Measurements from ENCODE around the gene TMPRSS2.

TMPRSS2 gene

GRCh38 chr21:41465176-41465781 is 42.7 kb downstream of the TMPRSS2 start:
- no peak for TF ChIP-seq CTCF (IDR thresholded peaks at IDR 0.05)
- no peak for TF ChIP-seq ZFX (IDR thresholded peaks at IDR 0.05; ENCODE audit: borderline replicate concordance)
- no peak overlapping the region for H3K27ac ChIP-seq

GRCh38 chr21:41460578-41461527 is 47.1 kb downstream of the TMPRSS2 start:
- TF ChIP-seq ZFX (IDR thresholded peaks at IDR 0.05; ENCODE audit: borderline replicate concordance) (no peak), CTCF (IDR thresholded peaks at IDR 0.05) (peak; percentile 92)
- H3K27ac ChIP-seq, result no peak overlapping the region

- TF ChIP-seq CTCF (IDR thresholded peaks at IDR 0.05), result no peak
- TF ChIP-seq ZFX (IDR thresholded peaks at IDR 0.05; ENCODE audit: borderline replicate concordance), result no peak
- no peak overlapping the region for H3K27ac ChIP-seq
These were observed 47.9 kb downstream of the TMPRSS2 start for GRCh38 chr21:41459884-41460534.

- no peak overlapping the region for H3K27ac ChIP-seq
- TF ChIP-seq CTCF (IDR thresholded peaks at IDR 0.05), result no peak
- TF ChIP-seq ZFX (IDR thresholded peaks at IDR 0.05; ENCODE audit: borderline replicate concordance), result no peak
These were observed 49.4 kb downstream of the TMPRSS2 start for GRCh38 chr21:41458559-41458958.

GRCh38 chr21:41458121-41458520 is 49.8 kb downstream of the TMPRSS2 start:
- H3K27ac ChIP-seq, result no peak overlapping the region
- TF ChIP-seq ZFX (IDR thresholded peaks at IDR 0.05; ENCODE audit: borderline replicate concordance) (no peak), CTCF (IDR thresholded peaks at IDR 0.05) (no peak)

GRCh38 chr21:41453761-41454160 is 54.2 kb downstream of the TMPRSS2 start:
- TF ChIP-seq CTCF (IDR thresholded peaks at IDR 0.05), result no peak
- no peak for TF ChIP-seq ZFX (IDR thresholded peaks at IDR 0.05; ENCODE audit: borderline replicate concordance)
- no peak overlapping the region for H3K27ac ChIP-seq
